Lung (tissue), 12 donors: ENCODE data around the gene HOXB2. TPM values are rescaled to one million over a fixed set of nuclear protein-coding genes. Genes with fewer than 3 reads are reported as not detected.

Experiments used
- ATAC-seq: fragments of 200-7000 bp; cut with Tn5 transposase; one replicate; pipeline ENCODE4 v1.9.1; 2020; ENCODE audit warnings: moderate number of reproducible peaks; ENCODE audit not compliant: insufficient read depth, low FRiP score
- DNase-seq, 3 donors: peaks; one replicate each; pipeline ENCODE4 v3.0.0-alpha.2; 2013 to 2017
- H3K27ac ChIP-seq, 2 donors: one replicate each; pipeline ENCODE4 v1.5.1; 2013; ENCODE audit warnings: mild to moderate bottlenecking in 2 of 2, moderate library complexity in 2 of 2, control low read depth in 1 of 2, inconsistent platforms in 1 of 2, low read depth in 1 of 2, low read length in 1 of 2
- H3K27me3 ChIP-seq, 3 donors: one replicate each; pipeline ENCODE4 v1.5.1; 2013; ENCODE audit warnings: low read length in 2 of 3; ENCODE audit not compliant: control insufficient read depth in 3 of 3, insufficient read depth in 3 of 3
- H3K36me3 ChIP-seq, 4 donors: one replicate each; pipeline ENCODE4 v1.5.1; 2013; ENCODE audit warnings: low read length in 4 of 4, mild to moderate bottlenecking in 1 of 4, moderate library complexity in 1 of 4; ENCODE audit not compliant: control insufficient read depth in 4 of 4, insufficient read depth in 4 of 4
- H3K4me1 ChIP-seq, 5 donors: one replicate each; pipeline ENCODE4 v1.5.1; 2013; ENCODE audit warnings: low read length in 5 of 5, mild to moderate bottlenecking in 2 of 5, moderate library complexity in 1 of 5; ENCODE audit not compliant: control insufficient read depth in 5 of 5, insufficient read depth in 5 of 5
- H3K4me3 ChIP-seq: one replicate; pipeline ENCODE4 v1.5.1; 2013; ENCODE audit warnings: mild to moderate bottlenecking, control low read depth, moderate library complexity
- H3K9ac ChIP-seq, 2 donors: one replicate each; pipeline ENCODE4 v1.5.1; 2013; ENCODE audit warnings: low read length in 2 of 2, control low read depth in 1 of 2; ENCODE audit not compliant: insufficient read depth in 1 of 2
- H3K9me3 ChIP-seq, 4 donors: one replicate each; pipeline ENCODE4 v1.5.1; 2013; ENCODE audit warnings: low read length in 3 of 4, mild to moderate bottlenecking in 1 of 4, moderate library complexity in 1 of 4; ENCODE audit not compliant: control insufficient read depth in 4 of 4, insufficient read depth in 3 of 4
- WGBS, 2 donors: extraction: QIAGEN DNeasy Blood & Tissue Kit; methylation state at CpG; one replicate each; pipeline ENCODE4 v1.1.7; 2013; 5-methylcytosine and 5-hydroxymethylcytosine counted together
- polyA plus RNA-seq, 2 donors: library from polyadenylated mRNA; stranded (reverse); fragments of 200-250 nt; gene quantifications; one replicate each; pipeline ENCODE4 v1.2.1, GENCODE V29; 2013
- total RNA-seq, 2 donors: library from RNA; depleted of rRNA in 1 of 2; stranded (reverse); fragments of >200 nt in 1 of 2; gene quantifications; one replicate each; pipeline ENCODE4 v1.2.1, GENCODE V29; 2014 to 2021
- TF ChIP-seq, protein P1 (sequence below): IDR thresholded peaks from 2 replicates; pipeline ENCODE4 v1.5.1; 2012; ENCODE audit warnings: mild to moderate bottlenecking; ENCODE audit errors: control extremely low read depth, extremely low read depth
- donor health status: control.
- donor health status: control.
- donor health status: Bipolar disorder and iron deficiency.
- donor health status: healthy.
- donor health status: DM: yes; HTN: yes; CAD: no.

HOXB2 gene
- total and polyA plus RNA-seq, 4 donors = 4.1 to 13.9 (median 7.3) TPM

DNA sequence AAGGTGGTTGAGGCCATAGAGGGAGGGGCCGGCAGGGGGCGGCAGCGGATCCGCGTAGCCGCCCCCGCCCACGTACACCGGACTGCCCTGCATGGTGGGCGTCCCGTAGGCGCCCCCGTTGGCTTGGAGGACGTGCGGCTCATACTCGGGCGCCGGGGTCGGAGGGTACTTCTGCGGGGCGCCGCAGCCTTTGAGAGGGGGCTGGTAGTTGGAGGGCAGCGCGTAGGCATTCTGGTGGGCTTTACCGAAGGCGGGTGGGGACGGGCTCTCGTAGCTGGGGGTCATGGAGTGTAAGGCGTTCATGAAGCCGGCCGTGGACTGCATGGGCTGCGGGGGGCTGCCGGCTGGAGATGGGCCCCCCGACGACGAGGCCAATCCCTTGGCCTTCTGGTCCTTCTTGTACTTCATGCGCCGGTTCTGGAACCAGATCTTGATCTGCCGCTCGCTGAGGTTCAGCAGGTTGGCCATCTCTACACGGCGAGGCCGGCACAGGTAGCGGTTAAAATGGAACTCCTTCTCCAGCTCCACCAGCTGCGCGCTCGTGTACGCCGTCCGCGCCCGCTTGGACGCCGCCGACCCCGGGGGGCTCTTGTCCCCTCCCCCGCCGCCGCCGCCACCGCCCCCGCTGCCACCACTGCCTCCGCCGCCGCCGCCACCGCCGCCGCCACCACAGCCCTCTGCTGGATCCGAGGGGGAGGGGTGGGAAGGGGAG lies 5.7 kb upstream of the HOXB2 start:
- TF ChIP-seq, protein P1, sequence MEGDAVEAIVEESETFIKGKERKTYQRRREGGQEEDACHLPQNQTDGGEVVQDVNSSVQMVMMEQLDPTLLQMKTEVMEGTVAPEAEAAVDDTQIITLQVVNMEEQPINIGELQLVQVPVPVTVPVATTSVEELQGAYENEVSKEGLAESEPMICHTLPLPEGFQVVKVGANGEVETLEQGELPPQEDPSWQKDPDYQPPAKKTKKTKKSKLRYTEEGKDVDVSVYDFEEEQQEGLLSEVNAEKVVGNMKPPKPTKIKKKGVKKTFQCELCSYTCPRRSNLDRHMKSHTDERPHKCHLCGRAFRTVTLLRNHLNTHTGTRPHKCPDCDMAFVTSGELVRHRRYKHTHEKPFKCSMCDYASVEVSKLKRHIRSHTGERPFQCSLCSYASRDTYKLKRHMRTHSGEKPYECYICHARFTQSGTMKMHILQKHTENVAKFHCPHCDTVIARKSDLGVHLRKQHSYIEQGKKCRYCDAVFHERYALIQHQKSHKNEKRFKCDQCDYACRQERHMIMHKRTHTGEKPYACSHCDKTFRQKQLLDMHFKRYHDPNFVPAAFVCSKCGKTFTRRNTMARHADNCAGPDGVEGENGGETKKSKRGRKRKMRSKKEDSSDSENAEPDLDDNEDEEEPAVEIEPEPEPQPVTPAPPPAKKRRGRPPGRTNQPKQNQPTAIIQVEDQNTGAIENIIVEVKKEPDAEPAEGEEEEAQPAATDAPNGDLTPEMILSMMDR = no peak
- ATAC-seq (no peak), DNase-seq (peak; percentile 55 to 58 (median 58))
- Histone ChIP-seq H3K4me3 (no peak overlapping the region), H3K27me3 (peaks cover 0 to 71% (median 0%) of the 10 kb centered on the region in 3 donors), H3K4me1 (peaks cover 0 to 76% (median 10%) of the 10 kb centered on the region in 5 donors), H3K9me3 (peaks cover 0 to 3% (median 0%) of the 10 kb centered on the region in 4 donors), H3K9ac (peak overlapping the region in 1 of 2 donors; percentile 65), H3K36me3 (peaks cover 0 to 18% (median 4%) of the 10 kb centered on the region in 4 donors), H3K27ac (peak overlapping the region in 1 of 2 donors; percentile 80)
- 49 to 79% methylated on average over 58 to 70 of the region's 70 CpGs for WGBS, 2 donors

- DNase-seq = peak in 2 of 3 donors; percentile 56 to 70
- TF ChIP-seq, protein P1 = no peak
Observed at GRCh38 chr17:48549914-48550501, 5.1 kb upstream of the HOXB2 start.

DNA sequence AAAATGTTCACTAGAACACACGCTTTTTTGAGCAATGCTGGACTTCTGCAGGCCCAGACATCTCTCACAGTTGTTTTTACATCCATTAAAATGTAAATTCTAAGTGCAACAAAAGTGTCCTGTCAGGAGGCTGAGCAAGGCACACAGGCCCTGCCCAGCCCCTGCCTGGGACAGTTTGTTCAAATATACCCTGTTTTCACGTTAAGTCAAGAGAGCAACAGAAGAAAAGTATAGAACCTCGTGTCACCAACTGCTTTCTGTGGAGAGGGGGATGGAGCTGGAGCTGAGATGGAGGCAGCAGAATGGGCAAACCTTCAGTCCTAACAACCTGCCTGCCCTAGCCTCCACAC lies 4.3 kb upstream of the HOXB2 start:
- DNase-seq = peak; percentile 41 to 65 (median 50)
- peaks cover 0 to 71% (median 0%) of the 10 kb centered on the region in 3 donors for H3K27me3 ChIP-seq
- TF ChIP-seq, protein P1 = no peak

More at GRCh38 chr17:48549914-48550501, 5.1 kb upstream of the HOXB2 start:
- ATAC-seq = no peak
- 64 to 80% methylated on average over 18 of the region's 18 CpGs for WGBS, 2 donors
- Histone ChIP-seq H3K9ac (peak overlapping the region in 1 of 2 donors; percentile 91), H3K9me3 (peaks cover 0 to 3% (median 0%) of the 10 kb centered on the region in 4 donors), H3K27me3 (peaks cover 0 to 73% (median 0%) of the 10 kb centered on the region in 3 donors), H3K36me3 (peaks cover 0 to 18% (median 4%) of the 10 kb centered on the region in 4 donors), H3K4me1 (peaks cover 0 to 83% (median 10%) of the 10 kb centered on the region in 5 donors), H3K27ac (peak overlapping the region in 1 of 2 donors; percentile 80), H3K4me3 (no peak overlapping the region)

More for the DNA sequence above, 4.3 kb upstream of the HOXB2 start:
- H3K4me3 ChIP-seq = no peak overlapping the region
- 59 to 83% methylated on average over 3 of the region's 3 CpGs for WGBS, 2 donors
- ATAC-seq = no peak
- peak overlapping the region in 1 of 2 donors; percentile 52 for H3K27ac ChIP-seq
- H3K4me1 ChIP-seq = peaks cover 0 to 81% (median 10%) of the 10 kb centered on the region in 5 donors
- peak overlapping the region in 1 of 2 donors; percentile 91 for H3K9ac ChIP-seq
- peaks cover 0 to 18% (median 4%) of the 10 kb centered on the region in 4 donors for H3K36me3 ChIP-seq
- H3K9me3 ChIP-seq = peaks cover 0 to 3% (median 0%) of the 10 kb centered on the region in 4 donors
